Measurements from ENCODE around the gene RPS27.

DNA sequence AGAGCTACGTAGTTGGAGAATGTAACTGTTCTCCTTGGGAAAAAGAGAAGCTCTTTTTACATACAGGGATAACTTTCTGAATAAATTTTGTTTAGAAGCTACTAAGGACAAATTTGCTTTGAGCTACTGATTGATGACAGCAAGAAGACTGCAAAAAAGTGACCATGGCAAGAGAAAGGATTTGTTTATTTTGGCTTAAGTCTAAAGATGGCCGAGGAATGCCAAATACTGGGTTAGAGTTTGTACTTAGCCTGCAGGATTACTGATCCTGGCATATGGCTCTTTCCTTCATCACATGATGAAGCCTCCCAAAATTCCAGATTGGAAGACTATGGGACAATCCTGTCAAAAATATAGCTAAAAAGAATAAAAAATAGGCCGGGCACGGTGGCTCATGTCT, 28.7 kb downstream of the RPS27 start:
- TF ChIP-seq POLR2A (IDR thresholded peaks at IDR 0.05) (no peak), CTCF (IDR thresholded peaks at IDR 0.05) (no peak)

Measured in esophagus squamous epithelium (tissue), 4 donors.